GM12872 (cell line): ENCODE measurements around the gene TPGS2.

Source experiments
- TF ChIP-seq, protein P1 (sequence below): IDR thresholded peaks from 3 replicates; pipeline ENCODE4 v1.5.1; 2011; ENCODE audit warnings: low read depth, mild to moderate bottlenecking, low read length, moderate library complexity; ENCODE audit not compliant: insufficient read depth

The TPGS2 gene

DNA sequence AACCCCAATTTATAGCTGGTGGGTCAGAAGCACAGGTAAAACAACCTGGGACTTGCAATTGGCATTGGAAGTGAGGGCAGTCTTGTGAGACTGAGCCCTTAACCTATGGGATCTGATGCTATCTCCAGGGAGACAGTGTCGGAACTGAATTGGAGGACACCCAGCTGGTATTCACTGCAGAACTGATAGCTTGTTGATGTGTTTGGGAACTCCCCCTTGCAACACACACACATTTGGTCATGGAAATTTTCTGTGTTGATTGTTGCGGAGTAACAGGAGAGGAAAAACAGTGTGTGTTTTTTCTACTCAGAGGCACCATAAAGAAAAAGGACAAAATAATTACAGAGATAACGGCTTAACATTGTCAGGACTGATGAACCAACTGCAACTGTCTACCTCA lies 16.1 kb downstream of the TPGS2 start:
- TF ChIP-seq, protein P1, sequence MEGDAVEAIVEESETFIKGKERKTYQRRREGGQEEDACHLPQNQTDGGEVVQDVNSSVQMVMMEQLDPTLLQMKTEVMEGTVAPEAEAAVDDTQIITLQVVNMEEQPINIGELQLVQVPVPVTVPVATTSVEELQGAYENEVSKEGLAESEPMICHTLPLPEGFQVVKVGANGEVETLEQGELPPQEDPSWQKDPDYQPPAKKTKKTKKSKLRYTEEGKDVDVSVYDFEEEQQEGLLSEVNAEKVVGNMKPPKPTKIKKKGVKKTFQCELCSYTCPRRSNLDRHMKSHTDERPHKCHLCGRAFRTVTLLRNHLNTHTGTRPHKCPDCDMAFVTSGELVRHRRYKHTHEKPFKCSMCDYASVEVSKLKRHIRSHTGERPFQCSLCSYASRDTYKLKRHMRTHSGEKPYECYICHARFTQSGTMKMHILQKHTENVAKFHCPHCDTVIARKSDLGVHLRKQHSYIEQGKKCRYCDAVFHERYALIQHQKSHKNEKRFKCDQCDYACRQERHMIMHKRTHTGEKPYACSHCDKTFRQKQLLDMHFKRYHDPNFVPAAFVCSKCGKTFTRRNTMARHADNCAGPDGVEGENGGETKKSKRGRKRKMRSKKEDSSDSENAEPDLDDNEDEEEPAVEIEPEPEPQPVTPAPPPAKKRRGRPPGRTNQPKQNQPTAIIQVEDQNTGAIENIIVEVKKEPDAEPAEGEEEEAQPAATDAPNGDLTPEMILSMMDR, result no peak

DNA sequence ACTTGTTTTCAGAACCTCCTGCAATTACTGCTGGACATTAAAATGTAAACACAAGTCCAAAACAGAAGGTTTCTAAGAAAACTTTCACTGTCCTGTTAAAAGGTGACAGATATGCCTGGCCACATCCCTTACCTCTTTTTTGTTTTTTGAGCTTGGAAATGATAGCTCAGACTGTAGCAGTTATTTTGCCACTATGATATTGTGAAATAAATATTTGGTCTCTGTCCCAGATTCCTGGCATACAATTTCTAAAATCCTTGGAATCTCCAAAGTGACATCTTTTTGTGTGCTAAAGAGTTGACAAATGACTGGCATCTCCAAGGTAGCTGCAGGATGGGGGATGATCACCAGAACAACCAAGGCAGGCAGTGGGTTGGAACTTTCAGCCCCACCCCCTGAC lies 16.8 kb downstream of the TPGS2 start:
- TF ChIP-seq, protein P1, result no peak

DNA sequence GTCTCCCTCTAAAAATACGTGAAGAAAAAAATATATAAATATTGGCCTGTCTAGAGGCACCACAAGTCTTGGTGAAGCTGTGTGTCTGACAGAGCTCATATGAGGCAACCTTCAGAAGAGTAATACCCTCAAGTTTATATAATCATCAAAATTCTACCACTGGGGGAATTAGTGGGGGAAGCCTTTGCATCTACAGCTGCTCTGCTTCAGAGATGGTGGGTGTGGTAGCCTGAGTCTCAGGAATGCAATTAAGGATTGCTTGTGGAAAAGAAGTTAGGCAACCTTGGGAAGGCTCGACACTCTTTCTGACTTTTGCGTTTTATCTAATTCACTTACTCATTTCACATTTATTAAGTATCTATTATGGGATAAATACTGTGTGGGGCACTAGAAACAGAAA lies 17.4 kb downstream of the TPGS2 start:
- TF ChIP-seq, protein P1, result no peak

DNA sequence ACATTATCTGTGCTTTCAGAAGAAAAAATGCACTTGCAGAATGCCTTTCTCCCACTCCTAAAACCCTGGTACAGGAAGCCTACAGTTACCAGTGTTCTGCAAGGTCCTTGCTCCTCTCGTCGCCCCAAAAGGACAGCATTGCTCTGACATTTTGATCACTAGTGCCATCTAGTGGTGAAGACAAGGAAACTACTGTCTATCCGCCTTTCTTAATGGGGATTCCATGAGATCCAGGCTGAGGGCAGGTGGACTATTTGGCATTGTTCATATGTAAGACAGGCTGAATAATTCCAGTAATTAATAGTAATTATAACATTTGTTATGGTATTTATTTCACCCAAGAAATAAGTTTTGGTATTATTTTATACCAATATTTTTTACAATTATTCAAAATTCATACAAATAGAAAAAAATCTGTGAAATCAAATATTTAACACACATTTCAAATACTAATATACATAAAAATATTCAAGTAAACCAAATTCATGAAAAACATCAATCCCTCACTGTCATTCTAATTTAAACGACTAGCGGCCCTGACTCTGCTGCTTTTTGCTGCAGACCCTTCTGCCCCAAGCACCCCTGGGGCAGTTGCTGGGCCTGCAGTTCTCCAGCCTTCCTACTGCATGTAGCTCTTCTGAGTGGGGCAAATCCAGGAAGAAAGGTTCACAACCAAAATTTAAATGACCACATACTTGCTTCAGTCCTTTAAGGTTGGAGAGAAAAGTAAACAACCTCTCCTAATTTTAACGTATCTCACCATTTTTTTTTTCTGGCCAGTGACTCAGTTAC lies 19.0 kb downstream of the TPGS2 start:
- TF ChIP-seq, protein P1, result peak; percentile 76

DNA sequence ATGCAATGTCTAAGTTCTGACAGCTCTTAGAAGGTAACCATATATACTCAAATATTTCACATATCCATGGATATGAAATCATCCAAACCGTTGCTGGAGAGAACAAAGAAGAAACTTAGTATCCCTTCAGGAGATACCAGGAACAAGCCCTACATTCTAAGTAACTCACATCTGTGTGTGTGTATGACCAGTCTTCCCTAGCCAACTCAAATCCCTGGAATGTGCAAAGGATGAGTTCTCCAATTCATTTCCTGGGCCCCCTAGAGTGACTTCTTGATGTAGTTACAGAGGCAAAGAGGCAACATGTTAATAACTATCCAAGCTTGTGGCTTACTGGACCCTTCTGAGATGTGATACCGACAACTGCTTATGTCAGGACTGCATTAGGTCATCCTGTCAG lies 20.1 kb downstream of the TPGS2 start:
- TF ChIP-seq, protein P1, result no peak

DNA sequence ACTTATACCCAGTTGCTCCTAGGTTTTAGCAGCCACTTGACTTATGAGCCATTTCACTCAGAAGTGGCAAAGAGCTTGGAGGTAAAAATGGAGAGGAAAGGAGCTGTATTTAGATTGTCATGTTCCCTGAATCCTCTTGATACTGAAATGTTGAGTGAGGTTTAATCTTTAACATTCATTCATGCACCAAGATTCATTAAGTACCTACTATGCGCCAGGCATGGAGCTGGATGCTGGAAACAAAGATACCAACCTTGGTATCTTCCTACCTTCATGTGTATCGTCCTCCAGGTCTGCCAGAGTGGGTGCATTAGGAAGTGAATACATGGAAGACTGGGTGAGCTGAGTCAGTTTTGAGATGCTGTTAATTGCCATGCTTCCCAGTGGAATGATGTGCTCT lies 23.7 kb downstream of the TPGS2 start:
- TF ChIP-seq, protein P1, result no peak

DNA sequence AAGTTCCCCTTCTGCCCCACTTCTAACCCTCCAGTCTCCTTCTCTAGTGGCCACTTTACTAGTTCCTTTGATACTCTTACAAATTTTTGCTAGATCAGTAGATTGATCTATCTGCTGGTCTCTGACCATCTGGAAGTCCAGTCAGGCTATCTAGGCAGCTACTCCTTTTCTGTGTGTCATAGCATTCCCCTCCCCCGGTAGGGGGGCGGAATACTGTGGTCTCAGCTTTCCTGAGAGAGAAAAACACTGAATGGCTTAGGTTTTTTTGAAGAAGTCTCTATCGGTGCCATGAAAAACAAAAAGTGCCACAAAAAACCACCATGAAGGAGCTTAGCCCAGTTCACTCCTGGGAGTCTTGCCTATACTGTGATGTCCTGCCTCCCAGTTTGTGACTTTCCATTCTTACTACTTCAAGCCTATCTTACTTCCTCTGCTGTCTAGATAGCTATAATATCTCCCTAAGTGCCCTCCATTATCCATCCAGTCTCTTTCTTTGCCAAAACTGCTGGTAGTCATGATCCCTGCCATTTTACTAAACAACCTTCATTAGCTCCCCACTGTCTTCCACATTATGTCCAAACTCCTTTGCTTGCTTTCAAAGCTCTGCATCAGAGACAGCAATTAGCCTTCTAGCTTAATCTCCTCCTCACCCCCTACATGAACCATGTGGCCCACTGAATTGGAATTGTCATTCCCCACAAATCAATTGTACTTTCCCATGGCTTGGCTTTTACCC lies 29.9 kb downstream of the TPGS2 start:
- TF ChIP-seq, protein P1, result no peak
